Suprapubic skin (tissue), 4 donors: Measurements from ENCODE around the gene CCDC3. TPM values are rescaled to one million over a fixed set of nuclear protein-coding genes. Genes with fewer than 3 reads are reported as not detected.

Experiments used
- DNase-seq, 2 donors: peaks; one replicate each; pipeline ENCODE4 v3.0.0-alpha.2; 2019; ENCODE audit warnings: low spot score in 2 of 2
- H3K27ac ChIP-seq: fragments of 200-600 bp; sonication (generic); one replicate; pipeline ENCODE4 v1.5.1; 2019
- H3K27me3 ChIP-seq: fragments of 200-600 bp; sonication (generic); one replicate; pipeline ENCODE4 v1.5.1; 2019
- H3K36me3 ChIP-seq: fragments of 200-600 bp; sonication (generic); one replicate; pipeline ENCODE4 v1.5.1; 2019
- H3K4me1 ChIP-seq: fragments of 200-600 bp; sonication (generic); one replicate; pipeline ENCODE4 v1.5.1; 2019
- H3K4me3 ChIP-seq: fragments of 200-600 bp; sonication (generic); one replicate; pipeline ENCODE4 v1.5.1; 2019; ENCODE audit warnings: mild to moderate bottlenecking
- H3K9me3 ChIP-seq: fragments of 200-600 bp; sonication (generic); one replicate; pipeline ENCODE4 v1.5.1; 2019
- CTCF ChIP-seq, 2 donors: fragments of 200-600 bp in 1 of 2; fragments of 450-650 bp in 1 of 2; sonication (generic) in 1 of 2; IDR thresholded peaks; one replicate each; pipeline ENCODE4 v1.5.1; 2016 to 2019; ENCODE audit warnings: antibody characterized with exemption in 2 of 2, mild to moderate bottlenecking in 1 of 2, moderate library complexity in 1 of 2
- EP300 ChIP-seq: sonication (generic); formaldehyde crosslinking; IDR thresholded peaks from one replicate; pipeline ENCODE4 v1.6.1; 2017; ENCODE audit warnings: antibody characterized with exemption
- POLR2A ChIP-seq, 2 donors: fragments of 450-650 bp; IDR thresholded peaks; one replicate each; pipeline ENCODE4 v1.6.1; 2017; ENCODE audit warnings: antibody characterized with exemption in 2 of 2, mild to moderate bottlenecking in 2 of 2, moderate library complexity in 2 of 2
- POLR2AphosphoS5 ChIP-seq, 3 donors: sonication (generic); formaldehyde crosslinking; IDR thresholded peaks; one replicate each; pipeline ENCODE4 v1.6.1; 2017; ENCODE audit warnings: antibody characterized with exemption in 3 of 3
- WGBS: methylation state at CpG from one replicate; pipeline ENCODE4 v1.1.5; 2018; 5-methylcytosine and 5-hydroxymethylcytosine counted together
- total RNA-seq, 4 donors: library from RNA; depleted of rRNA; stranded (reverse); fragments of >200 nt; gene quantifications; one replicate each; pipeline ENCODE4 v1.1.0, GENCODE V29; 2016

The CCDC3 gene
- total RNA-seq, 4 donors from 2014 or later: 31.3 to 124 (median 60.2) TPM

DNA sequence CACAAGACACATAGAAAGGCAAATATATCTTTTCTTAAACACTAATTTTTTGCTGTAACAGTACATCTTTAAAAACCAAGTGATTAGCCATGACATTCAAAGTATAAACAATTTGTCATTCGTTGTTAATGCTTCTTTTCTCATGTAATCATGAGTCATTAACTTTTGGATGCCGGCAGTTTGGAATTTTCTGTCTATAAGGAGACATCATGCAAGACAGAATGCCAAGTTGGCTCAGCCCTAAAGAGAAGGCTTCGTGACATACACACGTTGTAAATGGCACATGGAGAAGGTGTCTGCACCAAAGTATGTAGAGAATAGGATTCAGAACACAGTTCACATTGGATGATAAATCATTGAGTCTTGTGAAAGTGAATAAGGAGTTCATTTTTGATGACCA, 35.9 kb downstream of the CCDC3 start:
- no peak for DNase-seq

DNA sequence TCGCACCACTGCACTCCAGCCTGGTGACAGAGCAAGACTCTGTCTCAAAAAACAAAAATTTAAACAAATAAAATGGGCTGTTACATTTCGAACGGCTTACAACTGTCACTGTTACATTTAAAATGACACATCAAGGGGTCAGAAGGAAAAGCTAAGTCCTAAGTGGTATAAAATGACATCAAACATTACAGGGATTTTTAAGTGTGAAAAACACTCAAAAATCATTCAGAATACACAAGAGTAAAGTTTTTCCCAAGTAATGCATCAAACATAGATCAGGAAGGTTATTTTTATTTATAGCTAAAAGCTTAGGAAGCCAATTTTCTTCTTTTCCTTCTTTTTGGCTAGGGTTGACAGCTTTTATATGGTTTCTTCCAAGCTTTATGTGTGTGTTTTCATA, 39.0 kb downstream of the CCDC3 start:
- no peak for TF ChIP-seq POLR2A (IDR thresholded peaks at IDR 0.05)
- no peak for TF ChIP-seq CTCF (IDR thresholded peaks at IDR 0.05)
- no peak for TF ChIP-seq POLR2AphosphoS5 (IDR thresholded peaks at IDR 0.05)
- no peak for TF ChIP-seq EP300
- 88% methylated on average over 3 of the region's 3 CpGs for WGBS
- Histone ChIP-seq H3K27me3 (no peaks in the 10 kb centered on the region), H3K4me1 (peaks cover 21% of the 10 kb centered on the region), H3K27ac (no peak overlapping the region), H3K4me3 (no peak overlapping the region), H3K9me3 (peaks cover 6% of the 10 kb centered on the region), H3K36me3 (no peaks in the 10 kb centered on the region)
- no peak for DNase-seq

More for the DNA sequence above, 35.9 kb downstream of the CCDC3 start:
- Histone ChIP-seq H3K9me3 (peaks cover 8% of the 10 kb centered on the region), H3K4me1 (peaks cover 15% of the 10 kb centered on the region), H3K4me3 (no peak overlapping the region), H3K27me3 (no peaks in the 10 kb centered on the region), H3K36me3 (no peaks in the 10 kb centered on the region), H3K27ac (no peak overlapping the region)
- no peak for TF ChIP-seq EP300
- TF ChIP-seq POLR2AphosphoS5 (IDR thresholded peaks at IDR 0.05): no peak
- no peak for TF ChIP-seq CTCF (IDR thresholded peaks at IDR 0.05)
- TF ChIP-seq POLR2A (IDR thresholded peaks at IDR 0.05): no peak
- 17% methylated on average over 4 of the region's 4 CpGs for WGBS

- Histone ChIP-seq H3K27me3 (no peaks in the 10 kb centered on the region), H3K27ac (no peak overlapping the region), H3K4me3 (no peak overlapping the region), H3K36me3 (no peaks in the 10 kb centered on the region), H3K4me1 (peaks cover 21% of the 10 kb centered on the region), H3K9me3 (peaks cover 4% of the 10 kb centered on the region)
- 62% methylated on average over 7 of the region's 7 CpGs for WGBS
- DNase-seq: no peak
- no peak for TF ChIP-seq EP300
Observed at GRCh38 chr10:12961416-12962205, 39.9 kb downstream of the CCDC3 start.

DNA sequence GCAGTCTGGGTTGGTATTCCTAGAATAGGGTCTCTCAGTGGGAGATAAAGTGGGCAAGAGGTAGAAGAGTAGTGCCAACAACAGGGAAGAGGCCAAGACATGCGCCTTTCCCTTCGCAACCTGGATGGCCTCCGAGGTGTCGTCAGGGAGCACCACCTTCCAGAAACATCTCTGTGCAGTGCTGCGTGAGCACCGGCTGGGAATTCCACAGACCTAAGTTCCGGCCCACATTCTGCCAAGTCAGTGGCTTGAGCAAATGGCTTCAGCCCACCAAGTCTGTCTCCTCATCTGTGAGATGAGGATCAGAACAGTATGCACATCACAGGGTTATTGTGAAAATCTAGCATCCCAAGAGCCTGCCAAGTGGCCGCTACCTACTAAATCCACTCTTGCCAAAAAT, 40.6 kb downstream of the CCDC3 start:
- no peak for DNase-seq
- Histone ChIP-seq H3K27me3 (no peaks in the 10 kb centered on the region), H3K4me1 (peaks cover 21% of the 10 kb centered on the region), H3K36me3 (no peaks in the 10 kb centered on the region), H3K9me3 (no peaks in the 10 kb centered on the region), H3K4me3 (no peak overlapping the region), H3K27ac (peak overlapping the region; percentile 32)
- TF ChIP-seq POLR2AphosphoS5 (IDR thresholded peaks at IDR 0.05) (no peak), EP300 (no peak), CTCF (IDR thresholded peaks at IDR 0.05) (no peak), POLR2A (IDR thresholded peaks at IDR 0.05) (no peak)
- WGBS: 72% methylated on average over 8 of the region's 8 CpGs

DNA sequence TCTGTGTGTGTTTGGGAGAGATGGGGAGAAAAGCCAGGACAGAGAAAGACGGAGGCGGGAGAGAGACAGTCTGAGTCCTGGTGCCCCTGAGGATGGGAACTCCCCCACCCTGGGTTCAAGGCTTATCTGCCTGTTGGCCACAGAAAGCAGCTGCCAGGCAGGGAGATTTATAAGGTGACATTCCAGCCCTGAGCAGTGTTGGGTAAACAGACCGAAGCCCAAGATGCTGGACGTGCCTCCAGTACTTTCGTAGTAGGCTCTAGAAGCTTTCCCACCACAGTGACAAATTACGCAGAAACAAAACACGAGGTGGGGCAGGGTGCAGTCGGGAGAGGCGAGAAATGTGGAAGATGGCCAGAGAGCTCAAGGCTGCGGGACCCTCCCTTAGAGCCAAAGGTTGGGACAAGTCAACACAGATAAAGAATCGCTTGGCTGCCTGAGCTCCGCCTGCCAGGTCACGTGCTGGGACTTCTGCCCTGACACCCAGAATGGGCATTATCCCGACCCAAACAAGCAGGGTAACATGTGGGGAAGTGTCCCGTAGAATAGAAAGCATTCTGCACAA, 41.1 kb downstream of the CCDC3 start:
- H3K27me3 ChIP-seq: no peaks in the 10 kb centered on the region
- no peaks in the 10 kb centered on the region for H3K9me3 ChIP-seq
- no peaks in the 10 kb centered on the region for H3K36me3 ChIP-seq
- no peak for DNase-seq
- peaks cover 21% of the 10 kb centered on the region for H3K4me1 ChIP-seq
- TF ChIP-seq POLR2A (IDR thresholded peaks at IDR 0.05) (no peak), POLR2AphosphoS5 (IDR thresholded peaks at IDR 0.05) (no peak), CTCF (IDR thresholded peaks at IDR 0.05) (no peak), EP300 (no peak)
- H3K27ac ChIP-seq: peak overlapping the region; percentile 32
- WGBS: 49% methylated on average over 15 of the region's 15 CpGs
- H3K4me3 ChIP-seq: peak overlapping the region; percentile 13
